HFFc6 (cell line): ENCODE data around the gene DGCR2. TPM values are rescaled to one million over a fixed set of nuclear protein-coding genes. Genes with fewer than 3 reads are reported as not detected.
"Not testable (repeated sequence)": the region's sequence is repeated elsewhere in the genome, so short reads cannot be mapped to it uniquely, and the experiment has no call there.

Source experiments
- DNase-seq: peaks from one replicate; pipeline ENCODE4 v3.0.0-alpha.2; 2018
- H3K27ac Mint-ChIP-seq: 2 replicates; pipeline ENCODE4 v1.8.0; 2020; ENCODE audit warnings: mild to moderate bottlenecking, mixed read lengths
- H3K27me3 Mint-ChIP-seq: 2 replicates; pipeline ENCODE4 v1.8.0; 2021; ENCODE audit warnings: mild to moderate bottlenecking, moderate library complexity, mixed read lengths; ENCODE audit not compliant: insufficient read depth
- H3K36me3 Mint-ChIP-seq: 2 replicates; pipeline ENCODE4 v1.8.0; 2021; ENCODE audit warnings: low read depth, mixed read lengths
- H3K4me1 Mint-ChIP-seq: 2 replicates; pipeline ENCODE4 v1.8.0; 2020; ENCODE audit warnings: low read depth, mixed read lengths
- H3K4me3 Mint-ChIP-seq: 2 replicates; pipeline ENCODE4 v1.8.0; 2020; ENCODE audit warnings: mild to moderate bottlenecking, moderate library complexity, mixed read lengths
- H3K9me3 Mint-ChIP-seq: 2 replicates; pipeline ENCODE4 v1.8.0; 2020; ENCODE audit warnings: mild to moderate bottlenecking, mixed read lengths
- total RNA-seq, 6 experiments: library from RNA; stranded (reverse); fragmentation: NEBNext Ultra II Directional; extraction: Animal tissue kit (Norgen Biotek cat#: 25700); gene quantifications; 2 replicates in 1 of 6; 3 replicates in 5 of 6; pipeline ENCODE4 v1.2.3, GENCODE V29; 2021

The DGCR2 gene
- total RNA-seq, 6 experiments from 2014 or later, result 46.1 to 57.9 (median 53.7) TPM

DNA sequence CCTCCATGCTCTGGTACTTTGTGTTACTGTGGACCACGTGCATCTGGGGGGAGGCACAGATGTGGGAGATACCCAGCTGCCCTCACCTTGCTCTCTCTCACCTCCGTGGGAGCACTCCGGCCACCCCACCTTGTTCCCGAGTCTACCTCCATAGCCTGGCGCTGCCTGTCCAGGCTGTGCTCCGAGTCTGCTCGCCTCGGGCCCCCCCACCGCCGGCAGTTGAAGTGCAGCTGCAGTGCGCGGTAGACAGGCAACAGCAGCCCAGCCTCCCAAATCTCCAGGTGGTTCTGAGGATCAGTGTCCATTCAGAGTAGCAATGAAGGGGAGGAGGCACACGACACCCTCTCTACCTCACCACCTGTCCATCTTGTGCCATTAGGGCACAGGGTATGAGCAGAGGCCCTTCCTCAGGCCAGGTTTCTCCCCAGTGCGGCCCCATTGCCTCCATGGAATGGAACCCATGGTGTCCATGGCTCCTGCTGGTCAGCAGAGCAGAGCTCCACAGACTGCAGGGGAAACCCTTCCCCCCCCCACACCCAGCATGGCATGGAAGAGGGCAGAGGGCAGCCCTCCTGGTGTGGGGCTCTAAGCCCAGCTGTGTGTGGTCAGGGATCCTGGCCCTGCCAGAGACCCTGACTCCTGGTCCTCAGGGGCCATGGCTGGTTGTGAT lies 89.2 kb downstream of the DGCR2 start:
- not testable (repeated sequence) for H3K4me1 Mint-ChIP-seq, DNase-seq, H3K4me3 Mint-ChIP-seq, H3K27ac Mint-ChIP-seq, H3K9me3 Mint-ChIP-seq, H3K36me3 Mint-ChIP-seq
- H3K27me3 Mint-ChIP-seq, result peaks cover 11% of the 10 kb centered on the region

DNA sequence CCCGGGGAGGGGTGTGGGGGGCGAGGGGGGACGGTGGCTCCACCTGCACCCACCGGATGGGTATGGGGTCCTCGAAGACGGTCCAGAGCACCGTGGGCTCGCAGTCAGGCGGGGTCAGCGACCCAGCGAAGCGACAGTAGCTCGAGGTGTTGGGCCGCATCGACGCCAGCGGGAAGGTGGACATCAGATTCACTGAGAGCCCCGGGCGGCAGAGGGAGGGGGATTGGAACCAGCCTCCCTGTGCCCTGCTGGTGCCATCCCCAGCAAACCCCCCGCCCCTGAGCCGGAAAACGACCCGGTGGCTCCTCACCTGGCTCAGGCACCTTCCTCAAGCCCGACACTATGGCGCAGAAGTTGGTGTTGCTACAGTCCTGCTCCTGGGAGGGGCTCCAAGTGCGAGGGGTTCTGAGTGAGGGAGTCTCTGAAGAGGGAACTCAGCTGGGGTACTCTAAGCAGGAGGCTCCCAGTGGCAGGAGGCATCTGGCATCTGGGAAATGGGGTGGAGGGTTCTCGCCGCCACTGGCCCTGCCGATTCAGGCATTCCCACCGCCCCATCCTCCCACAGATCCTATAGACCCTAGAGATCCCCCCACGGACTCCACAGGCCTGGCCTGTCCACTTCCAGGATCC lies 89.9 kb downstream of the DGCR2 start:
- H3K27ac Mint-ChIP-seq, H3K9me3 Mint-ChIP-seq, H3K36me3 Mint-ChIP-seq, H3K4me1 Mint-ChIP-seq, DNase-seq, H3K4me3 Mint-ChIP-seq: not testable (repeated sequence)
- peaks cover 13% of the 10 kb centered on the region for H3K27me3 Mint-ChIP-seq

DNA sequence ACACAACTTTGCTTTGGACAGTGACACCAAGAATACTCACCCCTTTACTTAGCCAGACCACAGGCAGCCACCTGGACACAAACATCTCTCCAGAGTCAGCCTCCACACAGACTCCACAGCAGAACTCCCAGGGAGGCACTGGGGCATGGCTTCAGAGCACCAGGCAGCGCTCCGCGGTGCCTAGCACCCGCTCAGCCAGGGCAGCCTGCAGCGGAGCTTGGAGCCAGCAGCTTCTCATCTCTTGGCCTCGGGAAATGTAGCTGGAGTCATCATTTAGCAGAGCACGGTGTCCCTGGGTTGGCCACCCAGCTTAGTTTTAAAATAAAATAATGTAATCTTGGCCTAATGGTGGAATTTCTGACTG lies 91.3 kb downstream of the DGCR2 start:
- peaks cover 14% of the 10 kb centered on the region for H3K27me3 Mint-ChIP-seq
- not testable (repeated sequence) for H3K9me3 Mint-ChIP-seq, DNase-seq, H3K36me3 Mint-ChIP-seq, H3K4me3 Mint-ChIP-seq, H3K27ac Mint-ChIP-seq, H3K4me1 Mint-ChIP-seq

DNA sequence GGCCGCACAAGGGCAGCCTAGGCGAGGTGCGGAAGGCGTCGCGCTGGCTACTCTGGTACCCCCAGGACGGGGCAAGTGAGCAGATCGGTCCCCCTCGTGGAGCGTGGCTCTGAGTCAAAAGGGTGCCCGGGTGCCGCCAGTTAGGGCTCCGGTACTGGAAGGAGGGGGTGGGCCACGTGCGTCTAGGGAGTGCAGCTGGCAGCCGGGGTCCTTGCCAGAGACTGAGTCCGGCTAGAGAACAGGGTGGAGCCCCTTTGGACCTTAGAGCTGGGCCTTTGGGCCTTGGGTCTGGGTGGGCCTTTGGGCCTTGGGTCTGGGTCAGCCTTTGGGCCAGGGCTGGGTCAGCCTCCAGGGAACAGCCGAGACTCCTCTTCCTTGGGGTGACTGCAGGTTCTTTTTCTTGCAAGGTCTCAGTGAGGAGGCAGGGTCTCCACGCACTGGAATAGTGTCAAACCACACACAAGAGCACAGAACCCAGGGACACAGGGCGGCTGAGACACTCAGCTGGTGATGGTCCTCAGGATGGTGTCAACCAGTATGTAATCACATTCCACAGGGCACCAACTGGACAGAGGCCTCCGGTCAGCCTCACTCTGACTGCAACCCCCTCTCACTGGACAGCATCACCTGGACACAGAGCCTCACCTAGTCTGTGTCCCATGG lies 91.9 kb downstream of the DGCR2 start:
- H3K36me3 Mint-ChIP-seq, DNase-seq, H3K27ac Mint-ChIP-seq, H3K9me3 Mint-ChIP-seq, H3K4me1 Mint-ChIP-seq, H3K4me3 Mint-ChIP-seq: not testable (repeated sequence)
- H3K27me3 Mint-ChIP-seq, result peaks cover 14% of the 10 kb centered on the region

DNA sequence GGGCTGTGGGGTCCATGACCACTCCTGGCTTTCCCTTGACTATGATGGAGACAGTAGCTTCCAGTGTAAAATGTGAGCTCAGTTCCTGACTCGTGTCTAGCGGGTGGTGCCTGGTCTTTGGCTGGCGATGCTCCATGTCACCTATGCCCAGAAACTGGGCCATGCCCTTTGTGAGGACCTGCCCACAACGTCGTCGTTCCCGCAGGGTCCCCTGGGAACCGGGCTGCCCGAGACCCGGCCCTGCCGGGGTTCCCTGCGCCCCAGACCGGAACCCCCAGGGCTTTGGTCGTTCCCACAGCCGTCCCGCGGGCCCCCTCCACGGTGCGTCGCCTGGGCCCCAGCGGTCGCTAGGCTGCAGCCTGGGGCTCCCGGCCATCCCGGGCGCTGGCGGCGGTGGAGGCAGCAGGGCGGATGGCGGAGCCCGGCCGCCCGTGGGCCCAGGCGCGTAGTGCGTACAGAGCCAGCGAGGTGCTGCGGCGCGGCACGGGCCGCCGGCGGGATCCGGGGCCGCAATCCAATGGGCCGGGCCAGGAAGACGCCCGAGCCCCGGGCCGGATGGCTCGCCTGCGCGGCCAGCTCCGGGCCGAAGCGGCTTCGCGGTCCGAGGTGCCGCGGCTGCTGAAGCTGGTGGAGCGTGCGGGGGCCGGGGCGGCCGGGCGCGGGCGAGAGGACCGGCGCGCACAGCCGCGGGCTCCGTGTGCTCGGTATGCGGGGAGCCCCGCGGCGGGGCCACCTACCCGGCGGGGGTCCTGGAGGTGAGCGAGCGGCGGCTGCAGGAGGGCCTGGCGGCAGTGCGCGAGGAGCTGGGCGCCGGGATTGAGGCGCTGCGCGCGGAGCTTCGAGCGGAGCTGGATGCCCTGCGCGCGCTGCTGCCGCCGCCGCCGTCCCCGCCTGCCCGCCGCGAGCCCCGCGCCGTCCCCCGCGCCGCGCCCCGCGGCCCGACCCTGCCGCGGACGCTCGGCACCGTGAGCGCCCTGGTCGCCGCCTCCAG lies 92.8 kb downstream of the DGCR2 start:
- not testable (repeated sequence) for DNase-seq, H3K27ac Mint-ChIP-seq, H3K36me3 Mint-ChIP-seq, H3K4me3 Mint-ChIP-seq, H3K9me3 Mint-ChIP-seq, H3K4me1 Mint-ChIP-seq
- peaks cover 14% of the 10 kb centered on the region for H3K27me3 Mint-ChIP-seq

DNA sequence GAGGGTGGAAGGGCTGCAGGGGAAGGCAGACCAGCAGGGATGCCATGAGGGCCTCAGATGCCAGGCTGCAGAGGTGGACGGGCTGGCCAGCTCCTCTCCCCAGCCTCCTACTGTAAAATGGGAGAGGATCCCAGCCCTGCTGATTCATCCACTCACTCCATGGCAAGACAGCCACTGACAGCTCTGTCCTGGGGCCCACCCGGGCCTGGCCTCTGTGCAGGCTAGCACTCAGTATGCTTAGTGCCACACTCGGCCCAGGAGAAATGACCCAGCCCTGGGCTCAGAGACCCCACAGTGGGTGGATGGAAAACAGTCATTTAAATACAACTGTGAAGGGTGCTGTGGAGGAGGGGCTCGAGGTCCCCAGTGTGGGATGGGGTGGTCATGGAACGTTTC lies 94.2 kb downstream of the DGCR2 start:
- H3K27ac Mint-ChIP-seq, H3K4me3 Mint-ChIP-seq, H3K4me1 Mint-ChIP-seq, H3K9me3 Mint-ChIP-seq, DNase-seq, H3K36me3 Mint-ChIP-seq: not testable (repeated sequence)
- H3K27me3 Mint-ChIP-seq, result peaks cover 16% of the 10 kb centered on the region

DNA sequence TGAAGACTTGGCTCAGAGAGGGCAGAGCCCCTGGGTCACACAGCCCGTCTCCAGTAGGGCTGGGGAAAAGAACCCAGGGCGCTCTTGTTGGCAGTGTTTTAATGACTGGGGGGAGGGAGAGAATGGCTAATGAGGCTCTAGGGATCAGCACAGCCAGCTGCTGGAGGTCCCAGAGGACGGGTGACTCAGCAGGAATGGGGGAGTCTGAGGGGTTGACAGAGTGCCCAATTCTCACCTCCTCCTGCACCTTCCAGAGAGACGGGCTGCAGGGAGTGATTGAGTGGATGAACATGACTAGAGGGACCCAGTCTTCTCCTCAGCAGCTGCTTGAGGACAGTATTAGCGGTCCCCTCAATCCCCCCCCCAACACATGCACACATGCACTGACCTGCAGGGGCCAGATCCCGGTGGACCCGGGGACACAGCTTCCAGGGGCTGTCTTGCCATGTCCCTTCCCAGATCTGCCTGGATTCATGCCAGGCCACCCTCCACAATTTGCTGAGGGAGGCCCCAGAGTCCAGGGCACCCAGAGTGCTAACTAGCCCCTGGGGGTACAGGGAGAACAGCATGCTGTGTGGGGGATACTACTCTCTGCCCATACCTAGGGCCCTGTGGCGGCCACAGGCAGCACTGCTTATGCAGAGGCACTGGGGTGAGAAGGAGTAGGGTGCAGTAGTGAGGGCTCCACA lies 94.7 kb downstream of the DGCR2 start:
- peaks cover 16% of the 10 kb centered on the region for H3K27me3 Mint-ChIP-seq
- not testable (repeated sequence) for H3K4me3 Mint-ChIP-seq, H3K27ac Mint-ChIP-seq, H3K9me3 Mint-ChIP-seq, H3K36me3 Mint-ChIP-seq, H3K4me1 Mint-ChIP-seq, DNase-seq

DNA sequence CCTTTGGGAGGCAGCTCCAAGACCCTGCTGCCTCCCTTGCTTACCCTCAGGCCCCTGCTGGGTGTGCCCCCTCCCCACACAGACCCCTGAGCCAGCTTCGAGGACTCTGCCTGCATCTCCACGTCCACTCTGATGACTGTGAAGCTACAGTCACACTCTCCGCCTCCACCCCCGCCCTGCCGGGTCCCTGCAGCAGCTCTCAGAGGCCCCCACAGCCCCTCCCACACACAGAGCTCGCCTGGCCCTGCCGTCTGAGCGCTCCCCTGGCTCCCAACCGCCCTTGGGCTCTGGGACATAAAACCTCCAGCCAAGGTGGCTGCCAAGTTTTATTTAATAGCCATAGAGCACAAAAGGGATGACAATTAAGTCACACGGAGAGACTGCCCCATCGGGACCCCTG lies 96.1 kb downstream of the DGCR2 start:
- DNase-seq, H3K36me3 Mint-ChIP-seq, H3K4me1 Mint-ChIP-seq, H3K27ac Mint-ChIP-seq, H3K9me3 Mint-ChIP-seq, H3K4me3 Mint-ChIP-seq: not testable (repeated sequence)
- H3K27me3 Mint-ChIP-seq, result peaks cover 17% of the 10 kb centered on the region

DNA sequence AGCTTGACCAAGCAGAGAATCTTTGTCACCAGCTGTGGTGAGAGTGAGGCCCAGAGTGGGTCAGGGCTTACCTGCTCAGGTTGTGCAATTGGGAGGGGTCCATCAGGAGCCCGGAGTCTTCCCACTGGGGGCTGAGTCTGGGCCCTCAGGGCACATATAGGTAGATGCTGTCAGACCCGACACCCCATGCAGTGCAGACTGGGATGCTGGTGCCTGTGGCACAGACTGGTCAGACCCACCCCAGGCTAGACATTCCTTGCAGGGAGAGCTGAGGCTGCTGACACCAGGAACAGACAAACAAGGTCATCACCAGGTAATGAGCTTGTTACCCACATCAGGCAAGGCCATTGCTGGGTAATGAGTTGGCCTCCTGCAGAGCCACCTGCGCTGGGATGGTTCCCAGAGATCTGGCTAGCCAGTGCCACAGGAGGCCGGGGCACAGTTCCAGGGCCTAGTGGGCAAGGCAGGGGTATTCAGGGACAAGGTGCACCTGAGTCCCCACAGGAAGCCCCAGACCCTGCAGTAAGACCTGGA lies 97.2 kb downstream of the DGCR2 start:
- not testable (repeated sequence) for H3K4me1 Mint-ChIP-seq, H3K27ac Mint-ChIP-seq, H3K36me3 Mint-ChIP-seq, H3K4me3 Mint-ChIP-seq, DNase-seq, H3K9me3 Mint-ChIP-seq
- H3K27me3 Mint-ChIP-seq, result peaks cover 13% of the 10 kb centered on the region

DNA sequence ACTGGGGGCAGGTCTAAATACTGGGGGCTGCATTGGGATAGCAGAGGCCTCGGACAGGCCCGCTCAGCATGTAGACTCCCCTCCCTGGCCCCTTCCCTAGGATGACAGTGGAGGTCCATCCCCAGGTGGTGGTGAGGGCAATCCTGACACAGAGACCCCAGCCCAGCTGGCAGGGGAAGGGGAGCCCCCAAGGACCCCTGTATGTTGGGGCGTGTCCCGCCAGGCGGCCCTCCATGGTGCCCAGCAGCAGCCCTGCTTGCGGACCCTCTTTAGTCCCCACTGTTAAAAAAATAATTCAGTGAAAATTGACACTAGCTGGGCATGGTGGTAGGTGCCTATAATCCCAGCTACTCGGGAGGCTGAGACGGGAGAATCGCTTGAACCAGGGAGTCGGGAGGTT lies 98.3 kb downstream of the DGCR2 start:
- not testable (repeated sequence) for H3K36me3 Mint-ChIP-seq, H3K4me3 Mint-ChIP-seq, DNase-seq, H3K4me1 Mint-ChIP-seq, H3K9me3 Mint-ChIP-seq, H3K27ac Mint-ChIP-seq
- H3K27me3 Mint-ChIP-seq, result peaks cover 15% of the 10 kb centered on the region
